CD4-positive, alpha-beta T cell treated with Interleukin-1 beta for 1 hour (primary cell): ENCODE results near the gene NUP50.

Experiments used
- DNase-seq, 2 donors: peaks; one replicate each; pipeline ENCODE4 v3.0.0-alpha.2; 2020 to 2022

NUP50 gene

GRCh38 chr22:45196926-45197605, 33.3 kb downstream of the NUP50 start:
- DNase-seq: no peak

DNA sequence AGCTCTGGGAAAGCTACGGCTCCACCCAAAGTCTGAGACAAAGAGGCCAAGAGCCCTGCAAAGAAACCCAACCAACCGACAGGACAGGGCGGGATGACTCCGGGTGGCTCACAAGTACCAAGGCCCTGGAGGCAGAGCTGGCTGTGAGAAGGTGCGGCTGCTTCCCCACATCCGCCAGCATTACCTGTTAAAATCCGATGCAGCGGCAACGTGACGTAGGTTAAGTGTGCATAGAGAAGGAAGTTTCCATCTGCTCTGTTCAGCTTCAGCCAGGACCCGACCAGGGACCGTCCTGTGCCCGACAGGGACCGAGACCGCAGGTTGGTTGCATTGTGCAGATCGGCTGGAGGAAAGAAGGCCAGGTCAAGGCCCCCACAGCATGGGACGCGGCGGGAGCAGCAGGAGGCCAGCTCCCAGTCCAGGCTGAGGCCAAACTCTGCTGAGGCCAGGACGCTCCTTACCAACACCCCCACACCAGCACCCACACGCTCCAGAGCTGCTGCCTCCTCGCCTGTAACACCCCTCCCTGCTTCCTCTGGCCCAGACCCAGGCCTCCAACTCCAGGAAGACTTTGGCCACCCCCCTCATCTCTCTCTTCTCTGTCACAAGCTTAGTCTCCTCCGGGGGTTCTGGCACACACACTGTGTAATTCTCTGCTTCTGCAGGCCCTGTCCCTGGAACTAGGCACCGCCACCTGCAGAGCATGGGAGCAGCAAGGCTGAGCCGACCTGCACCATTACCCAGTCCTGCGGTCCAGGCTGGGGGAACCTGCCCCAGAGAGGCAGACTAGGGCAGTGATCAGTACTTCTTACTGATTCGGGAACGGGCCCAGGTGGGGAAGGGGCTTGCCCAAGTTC, 34.1 kb downstream of the NUP50 start:
- DNase-seq: no peak

GRCh38 chr22:45198463-45198795, 34.7 kb downstream of the NUP50 start:
- no peak for DNase-seq

DNA sequence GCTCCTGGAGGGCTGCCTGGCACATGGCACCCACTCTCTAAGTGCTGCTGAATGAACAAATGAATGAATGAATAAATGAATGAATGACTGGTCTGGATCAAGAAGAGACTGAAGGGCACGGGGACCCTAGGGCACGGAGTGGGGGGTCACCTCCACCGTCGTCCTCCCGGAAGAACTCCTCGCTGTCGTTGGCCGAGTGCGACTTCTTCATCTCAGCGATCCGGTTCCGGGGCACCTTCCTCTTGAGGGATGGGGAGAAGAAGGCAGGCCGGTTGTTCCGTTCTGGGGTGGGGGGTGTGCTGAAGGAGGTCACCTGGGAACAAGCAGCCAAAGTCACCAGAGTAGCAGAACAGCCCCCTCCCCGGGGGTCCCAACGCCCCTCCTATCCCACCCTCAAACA, 36.0 kb downstream of the NUP50 start:
- no peak for DNase-seq

DNA sequence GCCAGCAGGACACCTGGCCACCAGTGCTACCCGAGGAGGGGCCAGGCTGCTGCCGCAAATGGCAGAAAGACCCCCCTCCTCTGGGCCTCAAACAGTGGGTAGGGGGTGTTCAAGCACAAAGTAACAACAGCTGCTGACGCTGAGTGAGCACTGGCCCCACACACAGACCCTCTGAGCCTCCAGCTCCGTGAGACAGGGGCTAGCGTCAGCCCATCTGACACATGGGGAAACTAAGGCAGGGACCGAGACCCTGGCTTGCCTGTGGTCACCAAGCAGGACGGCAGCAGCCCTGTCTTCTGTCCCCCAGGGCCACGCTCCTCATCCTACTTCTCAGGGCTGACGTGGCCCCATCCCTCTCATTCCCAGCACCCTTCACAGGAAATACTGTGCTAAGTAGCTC, 36.5 kb downstream of the NUP50 start:
- no peak for DNase-seq

- DNase-seq: no peak
Observed at GRCh38 chr22:45200860-45201511, 37.3 kb downstream of the NUP50 start.

- DNase-seq: no peak
Observed at GRCh38 chr22:45201678-45202332, 38.1 kb downstream of the NUP50 start.

DNA sequence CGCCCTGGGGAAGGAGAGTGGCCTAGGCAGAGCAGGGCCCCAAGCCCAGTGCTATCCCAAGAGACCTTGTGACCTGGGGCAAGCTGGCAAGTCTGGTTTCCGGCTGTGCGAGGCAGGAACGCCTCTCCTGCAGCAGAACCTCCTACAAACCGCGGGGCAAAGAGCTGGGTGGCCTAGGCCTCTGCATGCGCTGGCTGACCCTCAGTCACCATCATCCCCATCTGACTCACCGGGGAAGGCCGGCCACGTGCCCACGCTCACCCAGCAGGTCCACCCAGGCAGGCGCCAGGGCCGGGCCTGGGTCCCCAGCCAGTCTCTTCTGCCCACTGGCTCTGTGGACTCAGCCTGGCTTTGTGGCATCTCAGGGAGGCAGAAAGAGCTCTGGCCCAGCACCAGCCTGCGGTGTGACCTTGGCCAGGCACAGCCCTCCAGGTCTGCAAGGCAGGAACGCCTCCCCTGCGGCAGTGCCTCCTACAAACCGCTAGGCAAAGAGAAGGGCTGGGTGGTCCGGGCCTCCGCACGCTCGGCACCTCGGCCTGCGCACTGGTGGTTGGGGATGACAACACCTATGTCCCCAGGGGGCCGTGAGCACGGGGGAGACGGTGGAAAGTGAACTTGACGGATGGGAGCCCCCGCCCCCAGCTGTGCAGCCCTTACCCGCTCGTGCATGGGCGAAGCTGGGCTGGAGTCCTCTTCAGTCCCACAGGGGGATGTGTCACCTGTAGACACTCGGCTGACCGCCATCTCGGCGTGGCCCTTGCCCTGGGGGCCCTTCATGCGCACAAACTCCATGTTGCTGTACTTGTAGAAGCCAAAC, 38.8 kb downstream of the NUP50 start:
- no peak for DNase-seq

GRCh38 chr22:45203150-45203951, 39.6 kb downstream of the NUP50 start:
- no peak for DNase-seq

GRCh38 chr22:45204241-45204640, 40.5 kb downstream of the NUP50 start:
- no peak for DNase-seq

GRCh38 chr22:45204819-45205218, 41.1 kb downstream of the NUP50 start:
- DNase-seq: no peak

DNA sequence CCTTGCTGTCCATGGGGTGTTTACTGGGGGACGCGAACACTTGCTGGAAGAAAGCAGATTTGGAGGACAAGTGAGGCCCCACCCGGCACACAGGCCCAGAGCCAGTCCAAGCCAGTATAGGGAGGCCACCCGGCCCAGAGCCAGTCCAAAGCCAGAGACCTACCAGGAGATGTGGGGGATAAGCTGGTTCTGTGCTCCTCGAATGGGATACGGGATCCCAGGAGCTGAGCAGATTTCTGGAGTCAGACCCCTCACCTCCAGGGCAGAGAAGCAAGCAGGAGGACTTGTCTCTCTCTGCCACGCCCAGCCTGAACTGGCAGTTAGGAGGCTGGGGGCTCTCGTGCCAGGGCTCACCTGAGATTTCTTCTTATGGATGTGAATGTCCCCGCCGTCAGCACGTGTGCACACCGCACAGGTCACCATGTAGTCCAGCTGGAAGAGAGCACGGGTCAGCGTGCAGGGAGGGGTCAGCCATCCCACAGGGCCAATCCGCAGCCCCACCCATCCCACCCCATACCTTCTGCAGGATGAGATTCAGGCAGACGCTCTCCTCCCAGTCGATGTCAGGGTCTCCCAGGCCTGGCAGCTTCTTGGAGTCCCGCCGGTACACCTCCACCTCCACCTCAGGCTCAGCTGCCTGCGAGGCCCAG, 41.7 kb downstream of the NUP50 start:
- DNase-seq: no peak

- no peak for DNase-seq
Observed at GRCh38 chr22:45206233-45206632, 42.5 kb downstream of the NUP50 start.

GRCh38 chr22:45207533-45207932, 43.8 kb downstream of the NUP50 start:
- no peak for DNase-seq

- no peak for DNase-seq
Observed at GRCh38 chr22:45207981-45208664, 44.4 kb downstream of the NUP50 start.

GRCh38 chr22:45208696-45208992, 44.9 kb downstream of the NUP50 start:
- no peak for DNase-seq

DNA sequence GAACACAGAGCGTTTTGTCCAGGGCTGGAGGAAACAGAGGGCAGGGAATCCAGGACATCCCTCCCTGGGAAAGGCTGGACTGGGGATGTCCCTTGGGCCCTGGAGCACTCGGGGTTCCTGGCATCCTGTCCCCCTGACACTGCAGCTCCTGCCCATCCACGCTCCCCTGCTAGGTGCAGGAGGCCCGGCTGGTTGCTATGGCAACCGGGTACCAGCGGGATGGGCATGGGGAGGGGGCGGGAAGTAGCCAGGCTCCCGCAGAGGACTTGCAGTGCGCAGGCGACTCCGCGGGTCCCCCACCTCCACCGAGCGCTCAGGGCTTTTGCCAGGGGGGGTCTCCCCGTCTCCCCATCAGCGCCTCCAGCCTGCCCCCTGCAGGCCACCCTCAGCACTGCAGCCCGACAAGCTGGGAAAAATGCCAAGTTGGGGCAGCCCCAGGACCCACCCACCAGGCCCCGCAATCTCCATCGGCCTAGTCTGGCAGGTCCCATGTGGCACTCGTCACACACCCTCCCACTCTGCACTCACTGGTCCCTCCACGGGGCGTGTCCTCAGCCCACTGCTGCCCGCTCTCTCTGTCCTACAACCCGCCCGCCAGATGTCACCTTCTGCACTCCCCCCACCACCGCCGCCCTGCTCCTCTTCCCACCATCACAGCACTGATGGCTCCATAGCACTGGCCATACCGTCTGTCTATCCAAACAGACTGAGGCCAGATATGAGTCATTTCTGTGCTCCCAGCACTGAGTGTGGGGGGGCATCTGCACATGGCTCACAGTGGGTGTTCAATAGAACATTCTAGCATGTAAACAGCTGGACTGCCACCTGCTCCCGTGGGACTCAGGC, 45.5 kb downstream of the NUP50 start:
- peak in 1 of 2 donors; percentile 34 for DNase-seq

- DNase-seq: no peak
Observed at GRCh38 chr22:45210174-45210573, 46.4 kb downstream of the NUP50 start.

GRCh38 chr22:45210577-45210976, 46.9 kb downstream of the NUP50 start:
- DNase-seq: no peak

DNA sequence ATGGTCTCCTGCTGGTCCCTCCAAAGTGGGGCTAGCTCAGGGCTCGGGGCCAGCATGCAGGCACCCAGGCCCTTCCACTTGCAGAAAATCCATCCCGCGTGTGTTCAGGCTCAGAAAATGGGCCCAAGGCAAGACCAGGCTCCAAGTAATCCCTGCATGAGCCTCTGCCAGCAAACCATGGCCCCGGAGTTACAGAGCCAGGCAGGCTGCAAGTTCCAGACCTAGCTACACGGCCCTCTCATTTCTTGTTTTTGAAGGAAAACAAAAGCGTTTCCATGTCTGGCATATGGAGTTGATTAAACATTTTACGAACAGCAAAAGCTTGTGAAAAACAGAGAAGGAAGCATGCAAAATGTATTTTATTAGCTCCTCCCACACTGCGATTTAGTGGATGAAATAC, 47.3 kb downstream of the NUP50 start:
- DNase-seq: no peak
